SU-DHL-6 (cell line): ENCODE measurements around the gene PTCH1.

Experiments used
- EZH2phosphoT487 ChIP-seq: fragments of 200-600 bp; sonication (generic), shearing (Covaris generic); conservative IDR thresholded peaks from 2 replicates; pipeline ENCODE4 v1.6.1; 2018; ENCODE audit warnings: mild to moderate bottlenecking, antibody characterized with exemption, low read length, moderate library complexity, mixed read lengths
- TF ChIP-seq, protein P1 (sequence below): fragments of 200-600 bp; sonication (generic); IDR thresholded peaks from one replicate; pipeline ENCODE4 v1.5.1; 2017; ENCODE audit warnings: antibody characterized with exemption, mild to moderate bottlenecking, low read length, moderate library complexity; ENCODE audit not compliant: insufficient read depth, poor library complexity, severe bottlenecking

DNA sequence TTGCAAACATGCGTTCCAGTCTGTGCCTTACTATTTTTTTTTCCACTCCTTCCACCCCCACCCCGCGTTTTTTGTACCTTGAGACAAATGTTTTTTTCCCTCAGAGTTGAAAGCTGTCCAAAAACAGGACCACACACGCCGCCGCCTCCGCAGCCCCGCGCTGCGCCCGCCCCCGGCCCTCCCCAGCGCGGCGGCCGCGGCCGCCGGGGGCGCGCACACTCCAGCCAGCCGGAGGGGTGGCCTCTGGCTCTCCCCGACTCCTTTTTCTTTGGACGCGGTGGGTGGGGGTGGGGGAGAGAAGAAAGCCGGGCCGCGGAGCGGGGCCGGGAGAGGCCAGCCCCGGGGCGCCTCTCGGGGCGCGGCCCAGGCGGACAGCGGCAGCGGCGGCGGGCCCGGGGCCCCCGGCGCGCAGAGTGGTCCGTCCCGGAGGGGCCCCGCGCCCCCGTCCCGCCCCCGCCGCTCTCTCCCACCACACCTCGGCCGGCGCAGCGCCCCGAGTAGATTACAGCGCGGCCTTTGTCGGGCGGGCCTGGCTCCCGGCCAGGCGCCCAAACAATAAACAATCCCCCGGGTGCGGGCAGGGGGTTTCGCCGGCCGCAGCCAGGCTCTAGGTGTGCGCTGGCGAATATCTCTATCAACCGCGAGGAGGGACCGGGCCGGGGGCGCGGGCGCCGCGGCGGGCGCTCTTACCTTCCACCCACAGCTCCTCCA is 10.9 kb downstream of the PTCH1 start:
- TF ChIP-seq, protein P1, sequence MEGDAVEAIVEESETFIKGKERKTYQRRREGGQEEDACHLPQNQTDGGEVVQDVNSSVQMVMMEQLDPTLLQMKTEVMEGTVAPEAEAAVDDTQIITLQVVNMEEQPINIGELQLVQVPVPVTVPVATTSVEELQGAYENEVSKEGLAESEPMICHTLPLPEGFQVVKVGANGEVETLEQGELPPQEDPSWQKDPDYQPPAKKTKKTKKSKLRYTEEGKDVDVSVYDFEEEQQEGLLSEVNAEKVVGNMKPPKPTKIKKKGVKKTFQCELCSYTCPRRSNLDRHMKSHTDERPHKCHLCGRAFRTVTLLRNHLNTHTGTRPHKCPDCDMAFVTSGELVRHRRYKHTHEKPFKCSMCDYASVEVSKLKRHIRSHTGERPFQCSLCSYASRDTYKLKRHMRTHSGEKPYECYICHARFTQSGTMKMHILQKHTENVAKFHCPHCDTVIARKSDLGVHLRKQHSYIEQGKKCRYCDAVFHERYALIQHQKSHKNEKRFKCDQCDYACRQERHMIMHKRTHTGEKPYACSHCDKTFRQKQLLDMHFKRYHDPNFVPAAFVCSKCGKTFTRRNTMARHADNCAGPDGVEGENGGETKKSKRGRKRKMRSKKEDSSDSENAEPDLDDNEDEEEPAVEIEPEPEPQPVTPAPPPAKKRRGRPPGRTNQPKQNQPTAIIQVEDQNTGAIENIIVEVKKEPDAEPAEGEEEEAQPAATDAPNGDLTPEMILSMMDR, result no peak
- no peak for TF ChIP-seq EZH2phosphoT487
